Esophagus muscularis mucosa (tissue), 4 donors: Measurements from ENCODE around the gene TGFBRAP1.

ENCODE experiments used
- EP300 ChIP-seq: sonication (generic); formaldehyde crosslinking; IDR thresholded peaks from one replicate; pipeline ENCODE4 v1.6.1; 2017; ENCODE audit warnings: antibody characterized with exemption
- POLR2A ChIP-seq: fragments of 450-650 bp; IDR thresholded peaks from one replicate; pipeline ENCODE4 v1.6.1; 2017; ENCODE audit warnings: antibody characterized with exemption, moderate library complexity, mild to moderate bottlenecking, low read depth
- POLR2AphosphoS5 ChIP-seq, 2 donors: sonication (generic); formaldehyde crosslinking; IDR thresholded peaks; one replicate each; pipeline ENCODE4 v1.6.1; 2017; ENCODE audit warnings: antibody characterized with exemption in 2 of 2
- TF ChIP-seq, protein P1 (sequence below), 3 experiments: fragments of 200-600 bp in 2 of 3; fragments of 450-650 bp in 1 of 3; sonication (generic) in 2 of 3; IDR thresholded peaks; one replicate each; pipeline ENCODE4 v1.5.1; 2017 to 2019; ENCODE audit warnings: antibody characterized with exemption in 3 of 3, mild to moderate bottlenecking in 2 of 3, moderate library complexity in 1 of 3

DNA sequence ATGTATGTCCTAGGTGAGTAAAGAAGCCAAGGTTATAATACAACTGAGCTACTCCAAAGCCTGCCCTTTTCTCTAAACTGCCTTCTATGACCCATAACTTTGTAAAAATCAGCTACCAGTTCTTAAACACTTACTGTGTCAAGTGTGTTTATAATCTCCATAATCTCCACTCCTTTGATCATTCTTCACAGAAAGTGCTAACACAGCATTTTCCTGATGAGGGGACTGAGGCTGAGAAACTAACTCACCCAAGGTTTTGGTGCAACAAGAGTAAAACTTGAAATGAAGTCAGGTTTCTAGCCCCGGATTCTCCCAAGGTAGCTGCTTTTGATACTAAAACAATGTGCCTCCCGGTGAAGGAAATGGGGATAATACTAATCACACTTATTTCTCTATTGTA is 5.9 kb upstream of the TGFBRAP1 start:
- TF ChIP-seq POLR2AphosphoS5 (IDR thresholded peaks at IDR 0.05) (no peak), POLR2A (no peak), EP300 (no peak)
- TF ChIP-seq, protein P1, sequence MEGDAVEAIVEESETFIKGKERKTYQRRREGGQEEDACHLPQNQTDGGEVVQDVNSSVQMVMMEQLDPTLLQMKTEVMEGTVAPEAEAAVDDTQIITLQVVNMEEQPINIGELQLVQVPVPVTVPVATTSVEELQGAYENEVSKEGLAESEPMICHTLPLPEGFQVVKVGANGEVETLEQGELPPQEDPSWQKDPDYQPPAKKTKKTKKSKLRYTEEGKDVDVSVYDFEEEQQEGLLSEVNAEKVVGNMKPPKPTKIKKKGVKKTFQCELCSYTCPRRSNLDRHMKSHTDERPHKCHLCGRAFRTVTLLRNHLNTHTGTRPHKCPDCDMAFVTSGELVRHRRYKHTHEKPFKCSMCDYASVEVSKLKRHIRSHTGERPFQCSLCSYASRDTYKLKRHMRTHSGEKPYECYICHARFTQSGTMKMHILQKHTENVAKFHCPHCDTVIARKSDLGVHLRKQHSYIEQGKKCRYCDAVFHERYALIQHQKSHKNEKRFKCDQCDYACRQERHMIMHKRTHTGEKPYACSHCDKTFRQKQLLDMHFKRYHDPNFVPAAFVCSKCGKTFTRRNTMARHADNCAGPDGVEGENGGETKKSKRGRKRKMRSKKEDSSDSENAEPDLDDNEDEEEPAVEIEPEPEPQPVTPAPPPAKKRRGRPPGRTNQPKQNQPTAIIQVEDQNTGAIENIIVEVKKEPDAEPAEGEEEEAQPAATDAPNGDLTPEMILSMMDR (IDR thresholded peaks at IDR 0.05): no peak
